ENCODE data around the gene SPHK1.

Gene SPHK1

GRCh38 chr17:76384987-76385891 is 830 bp downstream of the SPHK1 start:
- peak; percentile 29 for DNase-seq

GRCh38 chr17:76385892-76386786 is 1.7 kb downstream of the SPHK1 start:
- peak; percentile 92 for DNase-seq

GRCh38 chr17:76386966-76387765 is 2.8 kb downstream of the SPHK1 start:
- no peak for DNase-seq

GRCh38 chr17:76388966-76389888 is 4.8 kb downstream of the SPHK1 start:
- DNase-seq: no peak

- no peak for DNase-seq
Measured at GRCh38 chr17:76390003-76390421, 5.6 kb downstream of the SPHK1 start.

- DNase-seq: no peak
Measured at GRCh38 chr17:76391200-76391715, 6.8 kb downstream of the SPHK1 start.

- DNase-seq: no peak
Measured at GRCh38 chr17:76394166-76394565, 9.8 kb downstream of the SPHK1 start.

GRCh38 chr17:76395980-76396379 is 11.6 kb downstream of the SPHK1 start:
- DNase-seq: no peak

- no peak for DNase-seq
Measured at GRCh38 chr17:76397184-76397583, 12.8 kb downstream of the SPHK1 start.

GRCh38 chr17:76397687-76398522 is 13.5 kb downstream of the SPHK1 start:
- DNase-seq: peak; percentile 86

GRCh38 chr17:76398523-76399174 is 14.2 kb downstream of the SPHK1 start:
- DNase-seq: no peak

- DNase-seq: no peak
Measured at GRCh38 chr17:76399175-76400172, 15.1 kb downstream of the SPHK1 start.

- DNase-seq: no peak
Measured at GRCh38 chr17:76402711-76403110, 18.3 kb downstream of the SPHK1 start.

GRCh38 chr17:76404256-76404655 is 19.8 kb downstream of the SPHK1 start:
- no peak for DNase-seq

GRCh38 chr17:76404976-76405563 is 20.7 kb downstream of the SPHK1 start:
- DNase-seq: no peak

GRCh38 chr17:76405607-76405966 is 21.2 kb downstream of the SPHK1 start:
- DNase-seq: no peak

GRCh38 chr17:76405967-76406647 is 21.7 kb downstream of the SPHK1 start:
- DNase-seq: peak; percentile 84

GRCh38 chr17:76407509-76407908 is 23.1 kb downstream of the SPHK1 start:
- no peak for DNase-seq

Measured in RPMI8226 (cell line).